ENCODE results near the gene SEMA3B. TPM values are rescaled to one million over a fixed set of nuclear protein-coding genes. Genes with fewer than 3 reads are reported as not detected.

SEMA3B gene
- total RNA-seq, 4 donors from 2014 or later: 1.7 to 3.1 (median 2.1) TPM

- peak overlapping the region; percentile 60 to 96 (median 94) for H3K4me3 ChIP-seq
- H3K9me3 ChIP-seq: no peaks in the 10 kb centered on the region
- TF ChIP-seq POLR2A (IDR thresholded peaks at IDR 0.05): no peak
- DNase-seq (peak in 1 of 2 donors; percentile 49), ATAC-seq (peak in 1 of 2 donors; percentile 1)
- H3K27ac ChIP-seq: peak overlapping the region; percentile 97 to 99 (median 98)
- intact Hi-C loops (cut with DNase I; ENCODE audit: low total_unique reads) (no loop called here), in situ Hi-C loops (cut with MboI; ENCODE audit: low sequenced_read_pairs in 4 of 4) (loop anchor here in 1 of 4 donors (25.0 kb wide), 1 partner anchor 356 kb away; the partner anchor contains the start of genes MON1A and RBM6)
- no peaks in the 10 kb centered on the region for H3K27me3 ChIP-seq
- peaks cover 0 to 30% of the 10 kb centered on the region in 2 donors for H3K36me3 ChIP-seq
- H3K4me1 ChIP-seq: peaks cover 22 to 28% of the 10 kb centered on the region in 2 donors
Measured at GRCh38 chr3:50293079-50293801, 24.3 kb downstream of the SEMA3B start.

DNA sequence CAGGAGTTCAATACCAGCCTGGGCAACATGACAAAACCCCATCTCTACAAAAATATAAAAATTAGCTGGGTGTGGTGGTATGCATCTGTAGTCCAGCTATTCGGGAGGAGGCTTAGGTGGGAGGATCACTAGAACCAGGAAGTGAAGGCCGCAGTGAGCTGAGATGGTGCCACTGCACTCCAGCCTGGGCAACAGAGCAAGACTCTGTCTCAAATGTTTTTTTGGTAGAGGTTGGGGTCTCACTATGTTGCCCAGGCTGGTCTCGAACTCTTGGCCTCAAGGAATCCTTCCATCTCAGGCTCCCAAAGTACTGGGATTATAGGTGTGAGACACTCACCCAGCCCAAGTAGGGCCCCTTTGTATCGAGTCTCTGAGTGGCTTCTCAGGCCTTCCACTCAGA lies 25.1 kb downstream of the SEMA3B start:
- peak overlapping the region in 3 of 4 donors; percentile 97 to 98 (median 97) for H3K27ac ChIP-seq
- intact Hi-C loops (cut with DNase I; ENCODE audit: low total_unique reads) (no loop called here), in situ Hi-C loops (cut with MboI; ENCODE audit: low sequenced_read_pairs in 4 of 4) (loop anchor here in 1 of 4 donors (25.0 kb wide), 1 partner anchor 357 kb away; the partner anchor contains the start of genes MON1A and RBM6)
- no peaks in the 10 kb centered on the region for H3K9me3 ChIP-seq
- ATAC-seq: no peak
- H3K4me3 ChIP-seq: no peak overlapping the region
- peaks cover 28 to 35% of the 10 kb centered on the region in 2 donors for H3K4me1 ChIP-seq
- no peak for DNase-seq
- peaks cover 0 to 22% of the 10 kb centered on the region in 2 donors for H3K36me3 ChIP-seq
- no peaks in the 10 kb centered on the region for H3K27me3 ChIP-seq
- TF ChIP-seq CTCF (IDR thresholded peaks at IDR 0.05 in 4 of 5, conservative IDR thresholded peaks at IDR 0.05 in 1 of 5): no peak
- no peak for TF ChIP-seq POLR2A (IDR thresholded peaks at IDR 0.05)

DNA sequence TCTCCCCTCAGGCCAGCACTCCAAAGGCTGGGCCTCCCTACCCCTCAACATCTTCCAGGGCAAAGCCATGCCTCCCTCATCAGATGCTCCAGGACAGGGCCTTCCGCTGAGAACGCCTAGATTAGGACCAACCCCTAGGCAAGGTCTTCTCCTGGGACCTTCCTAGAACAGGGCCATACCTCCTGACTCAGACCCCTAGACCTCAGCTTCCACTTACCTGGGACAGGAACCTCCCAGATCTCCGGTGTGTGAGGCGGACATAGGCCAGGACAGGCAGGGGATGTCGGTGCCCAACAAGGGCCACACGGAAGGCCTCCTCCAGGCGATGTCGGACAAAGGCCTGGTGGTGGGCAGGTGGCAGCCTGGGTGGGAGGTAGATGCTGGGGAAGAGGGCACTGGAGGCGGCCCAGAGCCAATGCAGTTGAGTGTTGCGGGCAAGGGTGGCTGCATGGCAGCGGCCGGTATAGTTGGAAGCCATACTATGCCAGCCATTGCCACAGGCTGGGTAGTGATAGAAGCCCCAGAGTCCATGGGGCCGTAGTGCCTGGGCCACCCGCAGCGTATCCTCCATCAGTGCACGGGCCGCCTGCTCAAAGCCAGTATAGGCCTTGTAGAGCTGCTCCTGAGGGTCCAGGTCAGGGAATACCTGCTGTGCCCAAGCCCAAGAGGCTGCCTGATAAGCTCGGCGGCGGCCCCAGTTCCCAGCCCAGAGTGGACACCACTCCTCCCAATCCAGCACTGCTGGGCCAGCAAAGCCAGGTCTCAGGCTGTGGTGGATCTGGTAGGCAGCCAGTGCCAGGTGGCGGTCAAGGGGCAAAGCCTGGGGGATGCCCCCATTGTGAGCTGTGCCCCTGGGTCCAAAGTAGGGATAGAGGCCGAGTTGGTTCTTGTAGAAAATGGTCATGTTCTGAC lies 25.8 kb downstream of the SEMA3B start:
- ATAC-seq (no peak), DNase-seq (no peak)
- TF ChIP-seq POLR2A (IDR thresholded peaks at IDR 0.05): no peak
- peaks cover 28 to 36% of the 10 kb centered on the region in 2 donors for H3K4me1 ChIP-seq
- peaks cover 0 to 15% of the 10 kb centered on the region in 2 donors for H3K36me3 ChIP-seq
- peak overlapping the region in 1 of 4 donors; percentile 97 for H3K27ac ChIP-seq
- no peaks in the 10 kb centered on the region for H3K9me3 ChIP-seq
- H3K4me3 ChIP-seq: no peak overlapping the region
- no peaks in the 10 kb centered on the region for H3K27me3 ChIP-seq
- intact Hi-C loops (cut with DNase I; ENCODE audit: low total_unique reads) (no loop called here), in situ Hi-C loops (cut with MboI; ENCODE audit: low sequenced_read_pairs in 4 of 4) (loop anchor here in 1 of 4 donors (25.0 kb wide), 1 partner anchor 357 kb away; the partner anchor contains the start of genes MON1A and RBM6)

- no peak for DNase-seq
- in situ Hi-C loops (cut with MboI; ENCODE audit: low sequenced_read_pairs in 4 of 4): loop anchor here in 1 of 4 donors (25.0 kb wide), 1 partner anchor 358 kb away; the partner anchor contains the start of genes MON1A and RBM6
- Histone ChIP-seq H3K27ac (no peak overlapping the region), H3K36me3 (peaks cover 0 to 5% of the 10 kb centered on the region in 2 donors), H3K9me3 (no peaks in the 10 kb centered on the region), H3K27me3 (no peaks in the 10 kb centered on the region), H3K4me3 (no peak overlapping the region), H3K4me1 (peaks cover 36 to 42% of the 10 kb centered on the region in 2 donors)
- intact Hi-C loops (cut with DNase I; ENCODE audit: low total_unique reads): no loop called here
- no peak for ATAC-seq
- TF ChIP-seq CTCF (IDR thresholded peaks at IDR 0.05 in 4 of 5, conservative IDR thresholded peaks at IDR 0.05 in 1 of 5): no peak
- no peak for TF ChIP-seq POLR2A (IDR thresholded peaks at IDR 0.05)
Measured at GRCh38 chr3:50295553-50296431, 26.8 kb downstream of the SEMA3B start.
